ENCODE results near the gene TBL1XR1.

Gene TBL1XR1

GRCh38 chr3:177197727-177198460 is 612 bp upstream of the TBL1XR1 start:
- peak overlapping the region; percentile 90 for H3K4me3 ChIP-seq (replicated peaks; ENCODE audit: low read depth, low read length)
- DNase-seq (ENCODE audit: extremely low read depth, insufficient read length): peak; percentile 84
- H3K36me3 ChIP-seq (ENCODE audit: control insufficient read depth, insufficient read depth, low read length): no peaks in the 10 kb centered on the region
- TF ChIP-seq, protein P1, sequence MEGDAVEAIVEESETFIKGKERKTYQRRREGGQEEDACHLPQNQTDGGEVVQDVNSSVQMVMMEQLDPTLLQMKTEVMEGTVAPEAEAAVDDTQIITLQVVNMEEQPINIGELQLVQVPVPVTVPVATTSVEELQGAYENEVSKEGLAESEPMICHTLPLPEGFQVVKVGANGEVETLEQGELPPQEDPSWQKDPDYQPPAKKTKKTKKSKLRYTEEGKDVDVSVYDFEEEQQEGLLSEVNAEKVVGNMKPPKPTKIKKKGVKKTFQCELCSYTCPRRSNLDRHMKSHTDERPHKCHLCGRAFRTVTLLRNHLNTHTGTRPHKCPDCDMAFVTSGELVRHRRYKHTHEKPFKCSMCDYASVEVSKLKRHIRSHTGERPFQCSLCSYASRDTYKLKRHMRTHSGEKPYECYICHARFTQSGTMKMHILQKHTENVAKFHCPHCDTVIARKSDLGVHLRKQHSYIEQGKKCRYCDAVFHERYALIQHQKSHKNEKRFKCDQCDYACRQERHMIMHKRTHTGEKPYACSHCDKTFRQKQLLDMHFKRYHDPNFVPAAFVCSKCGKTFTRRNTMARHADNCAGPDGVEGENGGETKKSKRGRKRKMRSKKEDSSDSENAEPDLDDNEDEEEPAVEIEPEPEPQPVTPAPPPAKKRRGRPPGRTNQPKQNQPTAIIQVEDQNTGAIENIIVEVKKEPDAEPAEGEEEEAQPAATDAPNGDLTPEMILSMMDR (IDR thresholded peaks at IDR 0.05; ENCODE audit: insufficient read depth, low read length, poor library complexity, severe bottlenecking): no peak
- no peaks in the 10 kb centered on the region for H3K27me3 ChIP-seq (replicated peaks; ENCODE audit: control insufficient read depth, insufficient read depth, low read length)

DNA sequence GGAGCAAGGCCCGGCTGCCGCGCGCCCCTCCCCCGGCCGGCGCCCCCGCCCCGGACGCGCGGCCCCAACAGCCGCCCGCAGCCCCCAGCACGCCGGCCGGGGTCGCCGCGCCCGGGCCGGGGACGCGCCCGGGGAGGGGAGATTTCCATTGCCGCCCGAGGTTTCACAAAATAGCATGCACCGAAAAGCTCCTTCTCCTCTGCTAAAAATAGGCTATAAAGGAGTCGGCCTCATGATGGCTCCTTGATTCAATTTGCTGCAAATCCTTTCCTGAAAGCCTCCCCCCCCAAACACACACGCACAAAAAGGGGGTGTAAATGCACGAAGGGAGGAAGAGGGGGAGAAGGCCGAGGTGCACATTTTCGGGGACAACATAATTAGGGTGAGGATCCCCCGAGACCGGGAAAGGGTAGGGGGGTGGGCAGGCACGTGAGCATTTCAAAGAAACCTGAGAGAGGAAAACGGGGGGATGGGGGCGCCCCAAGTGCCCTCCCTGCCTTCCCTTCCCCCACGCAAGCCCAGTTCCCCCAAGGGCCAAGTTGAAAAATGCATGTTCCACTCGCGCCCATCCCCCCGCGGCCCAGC is 734 bp downstream of the TBL1XR1 start:
- H3K27me3 ChIP-seq (replicated peaks; ENCODE audit: control insufficient read depth, insufficient read depth, low read length): no peaks in the 10 kb centered on the region
- DNase-seq (ENCODE audit: extremely low read depth, insufficient read length): peak; percentile 72
- H3K36me3 ChIP-seq (ENCODE audit: control insufficient read depth, insufficient read depth, low read length): no peaks in the 10 kb centered on the region
- H3K4me3 ChIP-seq (replicated peaks; ENCODE audit: low read depth, low read length): peak overlapping the region; percentile 90
- TF ChIP-seq, protein P1 (IDR thresholded peaks at IDR 0.05; ENCODE audit: insufficient read depth, low read length, poor library complexity, severe bottlenecking): no peak

- TF ChIP-seq, protein P1 (IDR thresholded peaks at IDR 0.05; ENCODE audit: insufficient read depth, low read length, poor library complexity, severe bottlenecking): no peak
- Histone ChIP-seq H3K36me3 (ENCODE audit: control insufficient read depth, insufficient read depth, low read length) (no peaks in the 10 kb centered on the region), H3K4me3 (replicated peaks; ENCODE audit: low read depth, low read length) (peak overlapping the region; percentile 90), H3K27me3 (replicated peaks; ENCODE audit: control insufficient read depth, insufficient read depth, low read length) (no peaks in the 10 kb centered on the region)
- DNase-seq (ENCODE audit: extremely low read depth, insufficient read length): no peak
Observed at GRCh38 chr3:177196008-177196455, 1.2 kb downstream of the TBL1XR1 start.

DNA sequence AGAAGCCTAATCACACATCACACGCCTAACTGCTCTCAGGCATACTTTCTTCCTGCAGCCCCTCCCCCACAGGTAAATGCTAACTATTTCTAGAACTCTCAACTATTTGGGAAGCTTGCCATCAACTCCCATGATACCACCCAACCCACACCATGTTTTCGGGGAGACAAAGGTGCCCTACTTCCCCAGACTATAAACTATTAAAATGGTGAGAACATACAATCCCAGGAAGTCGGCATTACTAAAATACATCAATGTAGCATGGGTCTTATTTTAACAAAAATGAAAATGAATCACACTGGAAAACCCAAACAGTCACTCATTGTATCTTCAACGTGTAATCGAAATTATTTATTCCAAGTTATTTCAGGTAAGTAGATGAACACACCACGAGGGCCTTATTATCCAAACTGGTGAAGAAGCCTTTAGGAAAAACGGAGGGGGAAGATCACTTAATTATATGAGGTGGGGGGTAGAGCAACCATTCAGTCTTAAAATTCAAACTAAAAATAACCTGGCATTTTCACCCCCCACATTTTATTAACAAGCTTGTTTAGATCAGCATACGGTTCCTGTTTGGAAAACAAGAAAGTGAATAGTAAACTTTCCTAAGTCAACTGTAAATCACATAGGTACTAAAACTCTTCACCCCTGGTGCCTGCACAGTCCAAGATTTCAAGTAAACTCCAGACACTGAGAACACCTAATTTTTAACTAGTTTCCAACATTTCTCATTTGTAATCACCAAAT is 1.9 kb downstream of the TBL1XR1 start:
- TF ChIP-seq, protein P1 (IDR thresholded peaks at IDR 0.05; ENCODE audit: insufficient read depth, low read length, poor library complexity, severe bottlenecking): no peak
- Histone ChIP-seq H3K27me3 (replicated peaks; ENCODE audit: control insufficient read depth, insufficient read depth, low read length) (no peaks in the 10 kb centered on the region), H3K4me3 (replicated peaks; ENCODE audit: low read depth, low read length) (peak overlapping the region; percentile 90), H3K36me3 (ENCODE audit: control insufficient read depth, insufficient read depth, low read length) (no peaks in the 10 kb centered on the region)
- DNase-seq (ENCODE audit: extremely low read depth, insufficient read length): no peak

- Histone ChIP-seq H3K27me3 (replicated peaks; ENCODE audit: control insufficient read depth, insufficient read depth, low read length) (no peaks in the 10 kb centered on the region), H3K4me3 (replicated peaks; ENCODE audit: low read depth, low read length) (peak overlapping the region; percentile 90), H3K36me3 (ENCODE audit: control insufficient read depth, insufficient read depth, low read length) (no peaks in the 10 kb centered on the region)
- DNase-seq (ENCODE audit: extremely low read depth, insufficient read length): no peak
- TF ChIP-seq, protein P1 (IDR thresholded peaks at IDR 0.05; ENCODE audit: insufficient read depth, low read length, poor library complexity, severe bottlenecking): no peak
Observed at GRCh38 chr3:177194299-177194698, 3.0 kb downstream of the TBL1XR1 start.

Measured in GM06990 (cell line).